Endothelial cell of umbilical vein (primary cell): Measurements from ENCODE around the gene PLEKHG5. TPM values are rescaled to one million over a fixed set of nuclear protein-coding genes. Genes with fewer than 3 reads are reported as not detected.
"Not testable (repeated sequence)": the region's sequence is repeated elsewhere in the genome, so short reads cannot be mapped to it uniquely, and the experiment has no call there.

ENCODE experiments used
- BruUV-seq: library from RNA; stranded (reverse); fragments of 400-500 nt; replicated peaks from 2 replicates; lab custom pipeline; 2021; lab: Mats Ljungman, UMichigan
- CTCF ChIA-PET: fragments of 300-600, 350-600 bp; sonication (Branson Sonifier 250); formaldehyde crosslinking; loops from one replicate; lab custom pipeline; 2021; ENCODE audit warnings: antibody characterized with exemption, inconsistent platforms; lab: Charles Lee
- POLR2A ChIA-PET: fragments of 300-600, 350-600 bp; sonication (Branson Sonifier 250); formaldehyde crosslinking; loops from one replicate; lab custom pipeline; 2021; ENCODE audit warnings: antibody characterized with exemption, inconsistent platforms; lab: Charles Lee
- DNase-seq: peaks from one replicate; pipeline ENCODE4 v3.0.0-alpha.2; 2011; ENCODE audit warnings: low read depth, low spot score
- FAIRE-seq: peaks from 2 replicates; lab custom pipeline; 2011; peaks lifted over from hg19 to GRCh38; lab: Jason Lieb, UNC
- H2AFZ ChIP-seq: 2 replicates; pipeline ENCODE4 v1.6.0; 2012; ENCODE audit warnings: low read depth, low read length, control low read depth, inconsistent platforms
- H3K27ac ChIP-seq: 2 replicates; pipeline ENCODE4 v1.5.1; 2011; ENCODE audit warnings: low read depth, mild to moderate bottlenecking, control low read depth, low read length, moderate library complexity; ENCODE audit not compliant: insufficient read depth
- H3K27me3 ChIP-seq, 2 experiments: 2 replicates each; pipeline versions ENCODE4 v1.6.0 to v1.6.1; 2011; ENCODE audit warnings: low read length in 2 of 2, mixed read lengths in 1 of 2; ENCODE audit not compliant: control insufficient read depth in 2 of 2, insufficient read depth in 2 of 2
- H3K36me3 ChIP-seq, 2 experiments: 2 replicates in 1 of 2; 3 replicates in 1 of 2; pipeline ENCODE4 v1.5.1; 2011; ENCODE audit warnings: low read length in 2 of 2, mild to moderate bottlenecking in 1 of 2, moderate library complexity in 1 of 2; ENCODE audit not compliant: control insufficient read depth in 2 of 2, insufficient read depth in 2 of 2; ENCODE audit errors: extremely low read depth in 1 of 2
- H3K4me1 ChIP-seq: 3 replicates; pipeline ENCODE4 v1.5.1; 2011; ENCODE audit warnings: mild to moderate bottlenecking, low read length; ENCODE audit not compliant: control insufficient read depth, insufficient read depth; ENCODE audit errors: extremely low read depth
- H3K4me2 ChIP-seq: 2 replicates; pipeline ENCODE4 v1.6.1; 2011; ENCODE audit warnings: low read length, control low read depth, mixed read lengths; ENCODE audit not compliant: insufficient read depth
- H3K4me3 ChIP-seq, 3 experiments: fragments of 200-600 bp in 1 of 3; sonication (generic), shearing (Covaris generic) in 1 of 3; replicated peaks in 1 of 3; 2 replicates each; pipeline ENCODE4 v1.5.1; 2011 to 2016; ENCODE audit warnings: control low read depth in 3 of 3, low read length in 3 of 3, mild to moderate bottlenecking in 2 of 3, inconsistent platforms in 1 of 3, low read depth in 1 of 3, moderate library complexity in 1 of 3; ENCODE audit not compliant: insufficient read depth in 1 of 3
- H3K79me2 ChIP-seq: 2 replicates; pipeline ENCODE4 v1.6.0; 2012; ENCODE audit warnings: low read length, inconsistent platforms; ENCODE audit not compliant: control insufficient read depth, insufficient read depth
- H3K9ac ChIP-seq: replicated peaks from 2 replicates; pipeline ENCODE3; 2011; ENCODE audit warnings: low read length, control low read depth; ENCODE audit not compliant: insufficient read depth; ENCODE audit errors: extremely low read depth
- H3K9me1 ChIP-seq: replicated peaks from 3 replicates; pipeline ENCODE4 v1.6.0; 2011; ENCODE audit warnings: mild to moderate bottlenecking, low read length; ENCODE audit not compliant: control insufficient read depth, insufficient read depth; ENCODE audit errors: extremely low read depth
- H3K9me3 ChIP-seq: replicated peaks from 2 replicates; pipeline ENCODE4 v1.5.1; 2012; ENCODE audit warnings: low read length, inconsistent platforms; ENCODE audit not compliant: control insufficient read depth, insufficient read depth
- H4K20me1 ChIP-seq: replicated peaks from 2 replicates; pipeline ENCODE3; 2011; ENCODE audit warnings: mild to moderate bottlenecking, low read length; ENCODE audit not compliant: control insufficient read depth, insufficient read depth; ENCODE audit errors: extremely low read depth
- CTCF ChIP-seq, 2 donors: IDR thresholded peaks; 1 replicate in 1 of 2; 2 replicates in 1 of 2; pipeline ENCODE4 v1.5.1; 2011; ENCODE audit warnings: low read length in 2 of 2, mild to moderate bottlenecking in 2 of 2, moderate library complexity in 2 of 2, control low read depth in 1 of 2, inconsistent platforms in 1 of 2, low read depth in 1 of 2; ENCODE audit not compliant: insufficient read depth in 1 of 2; ENCODE audit errors: extremely low read depth in 1 of 2
- EZH2 ChIP-seq: IDR thresholded peaks from 2 replicates; pipeline ENCODE4 v1.6.1; 2012; ENCODE audit warnings: borderline replicate concordance, low read depth, mild to moderate bottlenecking, moderate library complexity, low read length, inconsistent platforms; ENCODE audit not compliant: severe bottlenecking
- GATA2 ChIP-seq: IDR thresholded peaks from 2 replicates; pipeline ENCODE4 v1.7.0; 2011; ENCODE audit warnings: low read depth, mild to moderate bottlenecking, moderate library complexity, mixed read lengths, low read length; ENCODE audit not compliant: insufficient read length, insufficient read depth
- JUN ChIP-seq: IDR thresholded peaks from 2 replicates; pipeline ENCODE4 v1.6.1; 2011; ENCODE audit warnings: borderline replicate concordance, low read depth; ENCODE audit not compliant: insufficient read length, insufficient read depth
- MAX ChIP-seq: IDR thresholded peaks from 2 replicates; pipeline ENCODE4 v1.6.1; 2011; ENCODE audit not compliant: insufficient read depth, insufficient read length
- MYC ChIP-seq: IDR thresholded peaks from one replicate; pipeline ENCODE4 v1.6.1; 2011; ENCODE audit warnings: mild to moderate bottlenecking, low read depth, low read length
- POLR2AphosphoS5 ChIP-seq: IDR thresholded peaks from 2 replicates; pipeline ENCODE4 v1.6.1; 2012; ENCODE audit warnings: low read depth, mild to moderate bottlenecking, control low read depth, low read length, moderate library complexity; ENCODE audit not compliant: insufficient read depth
- dilution Hi-C: fragments of 300-500 bp; cut with MboI; formaldehyde crosslinking; loops from one replicate; pipeline ENCODE4 v1.15.0; 2019; ENCODE audit warnings: low sequenced_read_pairs; ENCODE audit not compliant: extremely low pct_ligation_motif_present
- intact Hi-C: fragments of 100-400 bp; cut with micrococcal nuclease; formaldehyde crosslinking; loops from one replicate; pipeline ENCODE4 v1.10.0; 2022
- polyA plus RNA-seq, 4 experiments: library from polyadenylated mRNA; depleted of rRNA in 3 of 4; stranded (reverse) in 3 of 4; unstranded in 1 of 4; fragments of >200 nt; gene quantifications; 2 replicates each; pipeline versions ENCODE4 v1.2.1 to v1.2.3, GENCODE V29; 2011 to 2012; ENCODE audit warnings: missing spikeins in 1 of 4
- total RNA-seq: library from RNA; stranded (reverse); gene quantifications from 2 replicates; pipeline ENCODE4 v1.2.3, GENCODE V29; 2021

The PLEKHG5 gene
- total and polyA plus RNA-seq, 2 donors (not counting 3 experiments of a cell fraction or from before 2014, with no cell fraction given) = 30.6 to 56.9 TPM

GRCh38 chr1:6428453-6428852, 63.0 kb downstream of the PLEKHG5 start:
- H3K27me3 ChIP-seq, H4K20me1 ChIP-seq, POLR2A ChIA-PET, H3K79me2 ChIP-seq, H3K36me3 ChIP-seq, intact Hi-C loops, H3K9ac ChIP-seq, dilution Hi-C loops, H3K4me2 ChIP-seq, H2AFZ ChIP-seq, H3K4me3 ChIP-seq, FAIRE-seq, H3K27ac ChIP-seq, H3K9me1 ChIP-seq, H3K9me3 ChIP-seq, H3K4me1 ChIP-seq, DNase-seq, BruUV-seq: not testable (repeated sequence)
- CTCF ChIA-PET = interaction anchor here (11.1 kb wide), 1 partner anchor 8 kb away, joined by 202 read pairs; no protein-coding TSS in a partner anchor

- H3K27me3 ChIP-seq = peaks cover 0 to 3% of the 10 kb centered on the region in 2 experiments
- no peak overlapping the region for H3K4me2 ChIP-seq
- ChIA-PET POLR2A (interaction anchor here (0.6 kb wide), 1 partner anchor 63 kb away, joined by 5 read pairs; the partner anchor contains the start of gene PLEKHG5), CTCF (interaction anchor here (11.1 kb wide), 1 partner anchor 9 kb away, joined by 202 read pairs; no protein-coding TSS in a partner anchor)
- no peaks in the 10 kb centered on the region for H3K79me2 ChIP-seq
- H3K9ac ChIP-seq = no peak overlapping the region
- no peak overlapping the region for H3K4me3 ChIP-seq
- H3K9me3 ChIP-seq = no peaks in the 10 kb centered on the region
- no peaks in the 10 kb centered on the region for H3K9me1 ChIP-seq
- no peak overlapping the region for H2AFZ ChIP-seq
- no peak overlapping the region for H3K27ac ChIP-seq
- DNase-seq (no peak), FAIRE-seq (no peak)
- dilution Hi-C loops = no loop called here
- no peaks in the 10 kb centered on the region for H4K20me1 ChIP-seq
- TF ChIP-seq JUN = no peak
- no peak for TF ChIP-seq MAX
- TF ChIP-seq EZH2 = no peak
- TF ChIP-seq GATA2 = no peak
- TF ChIP-seq CTCF (IDR thresholded peaks at IDR 0.05; ENCODE audit: extremely low read depth in 1 of 2, insufficient read depth in 1 of 2, low read depth in 1 of 2, low read length in 2 of 2) = no peak
- no peak for TF ChIP-seq POLR2AphosphoS5
- no peak for TF ChIP-seq MYC
- peaks cover 17% of the 10 kb centered on the region for H3K4me1 ChIP-seq
- intact Hi-C loops = no loop called here
- no peaks in the 10 kb centered on the region for H3K36me3 ChIP-seq
- BruUV-seq = no TSS peak
These were observed 63.8 kb downstream of the PLEKHG5 start for GRCh38 chr1:6427441-6428390.
